ENCODE data around the gene PLCD3. TPM values are rescaled to one million over a fixed set of nuclear protein-coding genes. Genes with fewer than 3 reads are reported as not detected.

PLCD3 gene
- total and polyA plus RNA-seq, 2 of the 13 experiments (the other 11 are each of a cell fraction or from before 2014, with no cell fraction given) = 11.3 to 39.1 TPM

DNA sequence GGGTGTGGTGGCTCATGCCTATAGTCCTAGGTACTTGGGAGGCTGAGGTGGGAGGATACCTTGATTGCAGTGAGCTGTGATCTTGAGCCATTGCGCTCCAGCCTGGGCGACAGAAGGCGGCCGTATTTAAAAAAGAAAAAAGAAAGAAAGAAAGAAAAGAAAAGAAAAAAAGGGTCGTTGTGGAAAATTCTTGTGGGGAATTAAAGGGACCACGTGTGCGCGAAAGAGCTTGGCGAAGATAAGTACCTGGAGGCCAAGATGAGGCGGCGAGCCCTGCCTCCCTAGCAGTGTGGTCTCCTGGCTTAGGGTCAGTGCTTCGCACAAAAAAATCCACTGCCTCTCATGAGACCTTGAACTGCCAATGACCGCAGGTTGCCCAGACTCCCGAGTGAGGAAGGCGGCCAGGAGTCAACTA, 71.9 kb downstream of the PLCD3 start (continued):
- TF ChIP-seq FIP1L1 (IDR thresholded peaks at IDR 0.05; ENCODE audit: borderline replicate concordance, insufficient read depth, low read depth, low read length) (0 out of 2 replicates have a peak, but pooled peaks have one; percentile 9), RARG (CRISPR knock-in tag; IDR thresholded peaks at IDR 0.05; ENCODE audit: low read depth) (peak; percentile 22; the same call in 1 of the 2 replicates), ZNF335 (CRISPR knock-in tag; IDR thresholded peaks at IDR 0.05) (no peak), ISX (CRISPR knock-in tag; conservative IDR thresholded peaks at IDR 0.05) (0 out of 2 replicates have a peak, but pooled peaks have one; percentile 89), ZNF496 (CRISPR knock-in tag; IDR thresholded peaks at IDR 0.05; ENCODE audit: insufficient replicate concordance) (no peak), GPN1 (CRISPR knock-in tag; IDR thresholded peaks at IDR 0.05; ENCODE audit: borderline replicate concordance) (no peak), IKZF4 (CRISPR knock-in tag; IDR thresholded peaks at IDR 0.05; ENCODE audit: borderline replicate concordance, low read depth, not compliant biosample characterization) (no peak), SALL2 (CRISPR knock-in tag; IDR thresholded peaks at IDR 0.05) (peak; percentile 53; the same call in 1 of the 2 replicates), ATRX (CRISPR knock-in tag; IDR thresholded peaks at IDR 0.05; ENCODE audit: borderline replicate concordance) (no peak), AGO1 (IDR thresholded peaks at IDR 0.05; ENCODE audit: low read depth, low read length, poor library complexity, severe bottlenecking) (no peak), ISL2 (CRISPR knock-in tag; IDR thresholded peaks at IDR 0.05) (no peak), SMAD1 (CRISPR knock-in tag; IDR thresholded peaks at IDR 0.05; ENCODE audit: borderline replicate concordance, low read depth) (no peak), ZFP90 (CRISPR knock-in tag; IDR thresholded peaks at IDR 0.05; ENCODE audit: borderline replicate concordance) (peak; percentile 68; the same call in 1 of the 2 replicates), MED13 (CRISPR knock-in tag; IDR thresholded peaks at IDR 0.05) (peak; percentile 74; the same call in 1 of the 2 replicates), LCORL (IDR thresholded peaks at IDR 0.05) (no peak), LCORL (CRISPR knock-in tag; IDR thresholded peaks at IDR 0.05) (no peak), SMARCC2 (IDR thresholded peaks at IDR 0.05) (no peak), CENPX (CRISPR knock-in tag; IDR thresholded peaks at IDR 0.05) (no peak), ZNF235 (CRISPR knock-in tag; IDR thresholded peaks at IDR 0.05; ENCODE audit: borderline replicate concordance) (0 out of 2 replicates have a peak, but pooled peaks have one; percentile 61), GRHL1 (CRISPR knock-in tag; conservative IDR thresholded peaks at IDR 0.05) (no peak), REST (IDR thresholded peaks at IDR 0.05; ENCODE audit: borderline replicate concordance in 1 of 2, low read depth in 1 of 2, low read length in 2 of 2) (no peak)
- TF ChIP-seq, protein P1, sequence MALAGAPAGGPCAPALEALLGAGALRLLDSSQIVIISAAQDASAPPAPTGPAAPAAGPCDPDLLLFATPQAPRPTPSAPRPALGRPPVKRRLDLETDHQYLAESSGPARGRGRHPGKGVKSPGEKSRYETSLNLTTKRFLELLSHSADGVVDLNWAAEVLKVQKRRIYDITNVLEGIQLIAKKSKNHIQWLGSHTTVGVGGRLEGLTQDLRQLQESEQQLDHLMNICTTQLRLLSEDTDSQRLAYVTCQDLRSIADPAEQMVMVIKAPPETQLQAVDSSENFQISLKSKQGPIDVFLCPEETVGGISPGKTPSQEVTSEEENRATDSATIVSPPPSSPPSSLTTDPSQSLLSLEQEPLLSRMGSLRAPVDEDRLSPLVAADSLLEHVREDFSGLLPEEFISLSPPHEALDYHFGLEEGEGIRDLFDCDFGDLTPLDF (CRISPR knock-in tag; IDR thresholded peaks at IDR 0.05) = no peak
- TF ChIP-seq, protein P2, sequence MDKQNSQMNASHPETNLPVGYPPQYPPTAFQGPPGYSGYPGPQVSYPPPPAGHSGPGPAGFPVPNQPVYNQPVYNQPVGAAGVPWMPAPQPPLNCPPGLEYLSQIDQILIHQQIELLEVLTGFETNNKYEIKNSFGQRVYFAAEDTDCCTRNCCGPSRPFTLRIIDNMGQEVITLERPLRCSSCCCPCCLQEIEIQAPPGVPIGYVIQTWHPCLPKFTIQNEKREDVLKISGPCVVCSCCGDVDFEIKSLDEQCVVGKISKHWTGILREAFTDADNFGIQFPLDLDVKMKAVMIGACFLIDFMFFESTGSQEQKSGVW (CRISPR knock-in tag; IDR thresholded peaks at IDR 0.05; ENCODE audit: borderline replicate concordance) = peak; percentile 52; the same call in 1 of the 2 replicates
